Osteoblast (primary cell): ENCODE measurements around the gene CIROP. TPM values are rescaled to one million over a fixed set of nuclear protein-coding genes. Genes with fewer than 3 reads are reported as not detected.
A peak's percentile ranks its signal among the peaks of the same experiment; 100 is the strongest.

Experiments
- DNase-seq: peaks from one replicate; pipeline ENCODE4 v3.0.0; 2011; ENCODE audit warnings: low spot score, mixed read lengths; ENCODE audit not compliant: insufficient read length; ENCODE audit errors: missing footprints
- H2AFZ ChIP-seq: 2 replicates; pipeline ENCODE4 v1.6.0; 2011; ENCODE audit warnings: mild to moderate bottlenecking, low read length
- H3K27ac ChIP-seq: 2 replicates; pipeline ENCODE4 v1.5.1; 2011; ENCODE audit warnings: mild to moderate bottlenecking, low read depth, low read length, moderate library complexity
- H3K27me3 ChIP-seq: 2 replicates; pipeline ENCODE4 v1.6.0; 2012; ENCODE audit warnings: mild to moderate bottlenecking, control low read depth, inconsistent platforms, low read length, moderate library complexity; ENCODE audit not compliant: insufficient read depth
- H3K36me3 ChIP-seq: 2 replicates; pipeline ENCODE4 v1.5.1; 2011; ENCODE audit warnings: mild to moderate bottlenecking, low read length, control low read depth, moderate library complexity; ENCODE audit not compliant: insufficient read depth
- H3K4me1 ChIP-seq: 2 replicates; pipeline ENCODE4 v1.5.1; 2011; ENCODE audit warnings: mild to moderate bottlenecking, low read length, control low read depth, moderate library complexity; ENCODE audit not compliant: insufficient read depth
- H3K4me2 ChIP-seq: 2 replicates; pipeline ENCODE4 v1.6.0; 2011; ENCODE audit warnings: mild to moderate bottlenecking, low read length; ENCODE audit not compliant: insufficient read depth
- H3K4me3 ChIP-seq: fragments of 200-600 bp; sonication (generic); 3 replicates; pipeline ENCODE4 v1.5.1; 2012; ENCODE audit warnings: mild to moderate bottlenecking, low read length, inconsistent platforms; ENCODE audit not compliant: insufficient read depth
- H3K79me2 ChIP-seq: 2 replicates; pipeline ENCODE4 v1.6.0; 2012; ENCODE audit warnings: mild to moderate bottlenecking, low read length, control low read depth, inconsistent platforms; ENCODE audit not compliant: insufficient read depth
- H3K9me3 ChIP-seq: 2 replicates; pipeline ENCODE4 v1.5.1; 2011; ENCODE audit warnings: low read depth, low read length, control low read depth
- H4K20me1 ChIP-seq: 2 replicates; pipeline ENCODE4 v1.6.0; 2012; ENCODE audit warnings: mild to moderate bottlenecking, low read length, control low read depth; ENCODE audit not compliant: insufficient read depth
- total RNA-seq: library from RNA; depleted of rRNA; stranded (reverse); fragments of >200 nt; gene quantifications from 2 replicates; pipeline ENCODE4 v1.2.3, GENCODE V29; 2012
- TF ChIP-seq, protein P1 (sequence below): IDR thresholded peaks from 2 replicates; pipeline ENCODE4 v1.5.1; 2011; ENCODE audit warnings: mild to moderate bottlenecking, low read depth, low read length, moderate library complexity; ENCODE audit errors: extremely low read depth

CIROP gene
- total RNA-seq, 1 donor, result not detected

DNA sequence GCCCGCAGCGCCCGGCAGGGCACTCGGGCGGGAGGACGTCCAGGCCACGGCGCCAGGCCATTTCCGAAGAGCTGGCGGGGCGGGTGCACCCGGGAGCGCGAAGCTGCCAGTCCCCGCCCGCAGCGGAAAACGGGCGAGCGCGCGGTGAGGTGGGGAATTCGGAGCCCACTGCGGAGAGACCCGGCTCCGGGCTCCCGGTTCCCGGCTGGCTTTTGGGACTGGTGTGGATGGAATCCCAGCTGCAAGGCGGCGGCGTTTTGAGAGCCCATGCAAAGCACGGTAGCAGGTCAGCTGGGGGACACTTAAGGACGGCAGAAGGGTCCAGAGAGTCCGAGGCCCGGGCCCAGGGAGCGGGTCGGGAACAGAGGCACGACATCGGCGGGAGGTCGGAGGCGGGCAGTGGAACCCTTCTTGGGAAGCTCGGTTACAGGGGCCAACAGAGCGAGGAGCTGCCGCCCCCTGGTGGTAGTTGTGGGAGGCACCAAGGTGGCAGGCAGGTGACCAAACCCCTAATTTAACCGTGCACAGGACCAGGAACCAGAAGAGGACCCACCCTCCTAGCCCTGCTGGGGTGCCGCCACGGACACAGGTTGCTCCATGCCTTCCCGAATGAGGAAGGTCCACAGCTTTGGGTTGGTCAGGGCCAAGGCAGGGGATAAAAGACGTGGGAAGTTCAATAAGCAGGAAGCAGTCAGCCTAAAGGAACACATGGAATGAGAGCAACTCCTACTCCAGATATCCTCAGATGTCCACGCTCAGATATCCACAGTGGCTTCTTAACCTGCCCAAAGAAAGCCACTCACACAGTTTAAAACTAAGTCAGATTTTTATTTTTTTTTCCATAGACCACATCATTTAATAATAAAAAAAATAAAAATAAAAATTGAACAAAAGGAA is 46.8 kb downstream of the CIROP start:
- H3K9me3 ChIP-seq, result no peaks in the 10 kb centered on the region
- DNase-seq, result peak; percentile 99
- TF ChIP-seq, protein P1, sequence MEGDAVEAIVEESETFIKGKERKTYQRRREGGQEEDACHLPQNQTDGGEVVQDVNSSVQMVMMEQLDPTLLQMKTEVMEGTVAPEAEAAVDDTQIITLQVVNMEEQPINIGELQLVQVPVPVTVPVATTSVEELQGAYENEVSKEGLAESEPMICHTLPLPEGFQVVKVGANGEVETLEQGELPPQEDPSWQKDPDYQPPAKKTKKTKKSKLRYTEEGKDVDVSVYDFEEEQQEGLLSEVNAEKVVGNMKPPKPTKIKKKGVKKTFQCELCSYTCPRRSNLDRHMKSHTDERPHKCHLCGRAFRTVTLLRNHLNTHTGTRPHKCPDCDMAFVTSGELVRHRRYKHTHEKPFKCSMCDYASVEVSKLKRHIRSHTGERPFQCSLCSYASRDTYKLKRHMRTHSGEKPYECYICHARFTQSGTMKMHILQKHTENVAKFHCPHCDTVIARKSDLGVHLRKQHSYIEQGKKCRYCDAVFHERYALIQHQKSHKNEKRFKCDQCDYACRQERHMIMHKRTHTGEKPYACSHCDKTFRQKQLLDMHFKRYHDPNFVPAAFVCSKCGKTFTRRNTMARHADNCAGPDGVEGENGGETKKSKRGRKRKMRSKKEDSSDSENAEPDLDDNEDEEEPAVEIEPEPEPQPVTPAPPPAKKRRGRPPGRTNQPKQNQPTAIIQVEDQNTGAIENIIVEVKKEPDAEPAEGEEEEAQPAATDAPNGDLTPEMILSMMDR, result peak; percentile 94
- peaks cover 26% of the 10 kb centered on the region for H4K20me1 ChIP-seq
- no peak overlapping the region for H2AFZ ChIP-seq
- H3K27me3 ChIP-seq, result no peaks in the 10 kb centered on the region
- peak overlapping the region; percentile 7 for H3K27ac ChIP-seq
- H3K4me2 ChIP-seq, result peak overlapping the region; percentile 93
- peaks cover 29% of the 10 kb centered on the region for H3K4me1 ChIP-seq
- H3K79me2 ChIP-seq, result peaks cover 11% of the 10 kb centered on the region
- H3K4me3 ChIP-seq, result peak overlapping the region; percentile 69
- peaks cover 38% of the 10 kb centered on the region for H3K36me3 ChIP-seq

DNA sequence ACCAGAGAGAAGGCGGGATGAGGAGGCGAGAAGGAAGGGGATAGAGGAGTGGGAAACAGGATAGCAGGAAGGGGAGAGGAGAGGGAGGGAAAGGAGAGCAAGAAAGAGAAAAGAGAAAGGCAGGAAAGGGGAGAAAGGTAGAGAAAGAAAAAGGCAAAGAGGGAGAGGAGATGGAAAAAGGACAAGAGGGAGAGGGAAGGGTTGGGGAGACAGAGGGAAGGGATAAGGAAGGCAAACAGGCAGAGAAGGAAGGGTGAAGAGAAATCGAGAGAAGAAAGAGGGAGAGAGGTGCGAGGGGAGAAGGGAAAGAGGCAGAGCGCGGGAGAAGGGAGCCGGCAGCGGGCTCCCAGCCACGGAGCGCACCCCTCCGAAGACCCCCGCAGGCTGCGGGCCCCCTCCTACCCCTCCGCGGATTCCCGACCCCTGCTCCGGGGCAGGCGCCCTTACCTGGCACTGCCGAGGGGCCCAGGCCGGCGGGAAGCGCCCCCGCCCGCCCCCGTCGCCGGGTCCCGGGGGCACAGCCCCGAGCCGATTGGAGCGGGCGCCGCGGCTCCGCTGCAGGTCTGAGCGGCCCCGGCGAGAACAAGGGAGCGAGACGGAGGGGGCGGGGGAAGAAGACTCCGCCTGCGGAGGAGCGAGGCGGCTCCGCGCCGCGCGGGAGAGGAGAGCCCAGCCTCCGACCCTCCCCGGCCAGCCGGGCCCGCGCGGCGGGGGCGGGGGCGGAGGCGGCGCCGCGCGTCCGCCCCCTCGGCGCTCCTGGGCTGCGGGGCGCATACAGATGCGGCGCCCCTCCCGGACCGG is 47.6 kb downstream of the CIROP start, which contains the start of gene CDH24:
TSS of gene CDH24 (minus strand) at position 565 of the 801 bp plus-strand sequence. CDS start 1,787 bp downstream, outside the sequence.
- TF ChIP-seq, protein P1, result no peak
- no peaks in the 10 kb centered on the region for H3K9me3 ChIP-seq
- H2AFZ ChIP-seq, result peak within 1 kb of the TSS; percentile 39
- H3K27me3 ChIP-seq, result no peaks in the 10 kb centered on the region
- H3K4me3 ChIP-seq, result peak within 1 kb of the TSS; percentile 69
- peaks cover 6% of the 10 kb centered on the region for H3K79me2 ChIP-seq
- H3K27ac ChIP-seq, result peak within 1 kb of the TSS; percentile 7
- DNase-seq, result peak; percentile 98
- peak within 1 kb of the TSS; percentile 93 for H3K4me2 ChIP-seq
- H4K20me1 ChIP-seq, result peaks cover 19% of the 10 kb centered on the region
- peaks cover 22% of the 10 kb centered on the region for H3K4me1 ChIP-seq
- H3K36me3 ChIP-seq, result peaks cover 30% of the 10 kb centered on the region

DNA sequence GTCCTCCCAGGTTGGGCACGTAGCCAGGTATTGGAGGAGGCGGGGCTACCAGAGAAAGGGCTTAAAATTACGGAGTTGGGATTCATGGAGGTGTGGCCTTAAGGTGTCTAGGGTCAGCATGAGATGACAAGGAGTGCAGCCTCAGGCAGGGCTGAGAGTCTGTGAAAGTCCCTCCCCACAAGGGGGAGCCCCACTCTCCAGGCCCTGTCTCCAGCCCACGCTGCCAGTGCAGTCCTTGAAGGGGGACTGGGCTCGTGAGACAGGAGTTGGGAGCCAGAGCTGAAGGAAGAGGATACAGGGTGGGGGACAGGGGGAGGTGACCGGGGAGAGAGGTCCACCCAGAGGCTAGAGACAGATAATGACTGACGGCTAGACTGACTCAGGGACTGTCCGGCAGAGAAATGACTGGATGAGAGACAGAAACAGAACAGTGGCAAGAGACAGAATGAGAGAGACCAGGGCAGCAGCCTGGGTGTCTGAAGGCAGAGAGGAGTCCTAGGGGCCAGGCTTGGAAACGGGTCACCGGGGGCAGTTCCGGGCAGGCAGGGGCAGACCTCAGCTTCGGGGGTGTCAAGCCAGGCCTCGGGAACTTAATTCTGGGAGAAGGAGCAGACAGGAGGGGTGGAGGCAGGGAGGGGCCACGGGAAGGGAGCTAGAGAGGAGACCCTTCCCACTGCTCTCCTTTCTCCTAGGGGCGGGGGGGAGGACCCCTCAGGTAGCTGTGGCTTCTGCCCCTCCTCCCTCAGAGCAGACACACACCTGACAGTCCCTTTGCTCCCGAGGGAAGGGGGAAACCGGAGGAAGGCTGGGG is 48.4 kb downstream of the CIROP start:
- Histone ChIP-seq H4K20me1 (peaks cover 19% of the 10 kb centered on the region), H3K79me2 (peaks cover 6% of the 10 kb centered on the region), H3K36me3 (peaks cover 27% of the 10 kb centered on the region), H3K4me3 (peak overlapping the region; percentile 69), H3K27ac (no peak overlapping the region), H3K27me3 (no peaks in the 10 kb centered on the region), H3K9me3 (no peaks in the 10 kb centered on the region), H3K4me1 (peaks cover 19% of the 10 kb centered on the region), H3K4me2 (peak overlapping the region; percentile 93), H2AFZ (peak overlapping the region; percentile 39)
- peak; percentile 99 for DNase-seq
- TF ChIP-seq, protein P1, result peak; percentile 88
